Small intestine (tissue), 7 donors: ENCODE data around the gene MYO9B. TPM values are rescaled to one million over a fixed set of nuclear protein-coding genes. Genes with fewer than 3 reads are reported as not detected.
A peak's percentile ranks its signal among the peaks of the same experiment; 100 is the strongest.

Experiments
- DNase-seq, 2 donors: peaks; one replicate each; pipeline versions ENCODE4 v3.0.0 to v3.0.0-alpha.2; 2013
- FAIRE-seq: peaks from 2 replicates; lab custom pipeline; 2012; peaks lifted over from hg19 to GRCh38; lab: Jason Lieb, UNC
- H3K27ac ChIP-seq, 3 donors: one replicate each; pipeline ENCODE4 v1.5.1; 2013; ENCODE audit warnings: low read length in 2 of 3, mild to moderate bottlenecking in 2 of 3, control low read depth in 1 of 3, inconsistent platforms in 1 of 3, low read depth in 1 of 3, moderate library complexity in 1 of 3
- H3K27me3 ChIP-seq, 3 donors: one replicate each; pipeline ENCODE4 v1.6.1; 2013; ENCODE audit warnings: low read length in 3 of 3, inconsistent platforms in 1 of 3; ENCODE audit not compliant: control insufficient read depth in 3 of 3, insufficient read depth in 3 of 3
- H3K36me3 ChIP-seq, 3 donors: one replicate each; pipeline ENCODE4 v1.6.1; 2013; ENCODE audit warnings: low read length in 3 of 3, inconsistent platforms in 1 of 3, low read depth in 1 of 3, mild to moderate bottlenecking in 1 of 3, moderate library complexity in 1 of 3; ENCODE audit not compliant: control insufficient read depth in 3 of 3, insufficient read depth in 2 of 3
- H3K4me1 ChIP-seq, 3 donors: one replicate each; pipeline ENCODE4 v1.6.1; 2013; ENCODE audit warnings: low read length in 2 of 3, inconsistent platforms in 1 of 3, low read depth in 1 of 3, mild to moderate bottlenecking in 1 of 3, moderate library complexity in 1 of 3; ENCODE audit not compliant: control insufficient read depth in 3 of 3, insufficient read depth in 2 of 3
- H3K4me3 ChIP-seq, 3 donors: one replicate each; pipeline ENCODE4 v1.5.1; 2013; ENCODE audit warnings: low read length in 3 of 3, control low read depth in 1 of 3, inconsistent platforms in 1 of 3, low read depth in 1 of 3, mild to moderate bottlenecking in 1 of 3, moderate library complexity in 1 of 3
- H3K9me3 ChIP-seq, 2 donors: one replicate each; pipeline ENCODE4 v1.6.1; 2013; ENCODE audit warnings: low read depth in 1 of 2, low read length in 1 of 2; ENCODE audit not compliant: control insufficient read depth in 2 of 2, insufficient read depth in 1 of 2
- WGBS, 3 donors: extraction: QIAGEN DNeasy Blood & Tissue Kit; methylation state at CpG; one replicate each; pipeline ENCODE4 v1.1.7; 2013; 5-methylcytosine and 5-hydroxymethylcytosine counted together
- polyA plus RNA-seq, 4 donors: library from polyadenylated mRNA; stranded (reverse) in 3 of 4; unstranded in 1 of 4; fragments of 200-250 nt in 3 of 4; fragments of 120-200 nt in 1 of 4; gene quantifications; one replicate each; pipeline versions ENCODE4 v1.2.1 to v1.2.3, GENCODE V29; 2013
- donor health status: healthy with polysubstance abuse.
- donor health status: control.
- donor health status: control.
- donor health status: Bipolar disorder and iron deficiency.
- donor health status: healthy.

The MYO9B gene
- polyA plus RNA-seq, 4 donors: 31.6 to 62.1 (median 47.9) TPM

DNA sequence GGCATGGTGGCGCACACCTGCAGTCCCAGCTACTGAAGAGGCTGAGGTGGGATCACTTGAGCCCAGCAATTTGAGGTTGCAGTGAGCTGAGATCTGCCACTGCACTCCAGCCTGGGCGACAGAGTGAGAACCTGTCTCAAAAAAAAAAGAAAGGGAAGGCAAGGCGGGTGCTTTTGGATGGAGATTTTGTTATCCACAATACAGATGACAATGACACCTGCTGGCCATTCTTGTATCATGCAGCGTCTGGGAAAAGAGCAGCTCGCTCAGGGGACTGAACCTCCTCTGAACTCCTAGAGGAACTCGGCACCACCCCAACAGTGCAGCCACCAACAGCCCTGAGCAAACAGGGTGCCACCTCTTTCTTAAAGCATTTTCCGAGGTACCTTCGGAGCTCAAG is 23.1 kb upstream of the MYO9B start:
- DNase-seq (peak; percentile 35 to 43), FAIRE-seq (no peak)
- Histone ChIP-seq H3K27me3 (no peaks in the 10 kb centered on the region), H3K4me1 (no peaks in the 10 kb centered on the region), H3K36me3 (peaks cover 6 to 61% (median 8%) of the 10 kb centered on the region in 3 donors), H3K27ac (no peak overlapping the region), H3K9me3 (no peaks in the 10 kb centered on the region), H3K4me3 (no peak overlapping the region)
- WGBS, 3 donors: 64 to 73% (median 65%) methylated on average over 8 of the region's 8 CpGs

DNA sequence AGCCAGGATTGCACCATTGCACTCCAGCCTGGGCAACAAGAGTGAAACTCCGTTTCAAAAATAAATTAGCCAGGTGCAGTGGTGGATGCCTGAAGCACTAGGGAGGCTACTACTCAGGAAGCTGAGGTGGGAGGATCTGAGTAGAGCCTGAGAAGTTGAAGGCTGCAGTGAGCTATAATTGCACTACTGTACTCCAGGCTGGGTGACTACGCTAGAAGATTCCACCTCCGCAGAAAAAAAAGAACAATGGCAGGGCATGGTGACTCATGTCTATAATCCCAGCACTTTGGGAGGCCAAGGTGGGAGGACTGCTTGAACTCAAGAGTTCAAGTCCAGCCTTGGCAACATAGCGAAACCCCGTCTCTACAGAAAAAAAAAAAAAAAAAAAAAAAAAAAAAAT is 20.8 kb upstream of the MYO9B start:
- 92 to 95% (median 93%) methylated on average over 2 to 5 of the region's 5 CpGs for WGBS, 3 donors
- DNase-seq (no peak), FAIRE-seq (no peak)
- Histone ChIP-seq H3K27ac (no peak overlapping the region), H3K9me3 (peaks cover 0 to 18% of the 10 kb centered on the region in 2 donors), H3K4me3 (no peak overlapping the region), H3K36me3 (peaks cover 8 to 67% (median 14%) of the 10 kb centered on the region in 3 donors), H3K4me1 (no peaks in the 10 kb centered on the region), H3K27me3 (no peaks in the 10 kb centered on the region)

GRCh38 chr19:17055636-17056035 is 19.9 kb upstream of the MYO9B start:
- WGBS, 3 donors: 90 to 98% (median 95%) methylated on average over 15 of the region's 15 CpGs
- peaks cover 0 to 18% of the 10 kb centered on the region in 2 donors for H3K9me3 ChIP-seq
- no peaks in the 10 kb centered on the region for H3K27me3 ChIP-seq
- FAIRE-seq (no peak), DNase-seq (no peak)
- no peak overlapping the region for H3K27ac ChIP-seq
- H3K36me3 ChIP-seq: peaks cover 8 to 61% (median 14%) of the 10 kb centered on the region in 3 donors
- no peaks in the 10 kb centered on the region for H3K4me1 ChIP-seq
- no peak overlapping the region for H3K4me3 ChIP-seq

- H3K36me3 ChIP-seq: peaks cover 5 to 61% (median 14%) of the 10 kb centered on the region in 3 donors
- WGBS, 3 donors: 94 to 97% (median 96%) methylated on average over 8 of the region's 8 CpGs
- FAIRE-seq: no peak
These were observed 17.3 kb upstream of the MYO9B start for GRCh38 chr19:17058236-17058635.

GRCh38 chr19:17060802-17061201 is 14.8 kb upstream of the MYO9B start:
- whole genome bisulfite sequencing, 3 donors: 91 to 94% (median 92%) methylated on average over 3 of the region's 3 CpGs
- DNase-seq: no peak
- Histone ChIP-seq H3K27ac (no peak overlapping the region), H3K4me3 (no peak overlapping the region), H3K27me3 (no peaks in the 10 kb centered on the region), H3K36me3 (peaks cover 0 to 47% (median 8%) of the 10 kb centered on the region in 3 donors), H3K9me3 (peaks cover 0 to 22% of the 10 kb centered on the region in 2 donors), H3K4me1 (no peaks in the 10 kb centered on the region)
- FAIRE-seq: no peak

More at GRCh38 chr19:17058236-17058635, 17.3 kb upstream of the MYO9B start:
- Histone ChIP-seq H3K27me3 (no peaks in the 10 kb centered on the region), H3K27ac (no peak overlapping the region), H3K4me3 (no peak overlapping the region), H3K4me1 (no peaks in the 10 kb centered on the region), H3K9me3 (peaks cover 0 to 18% of the 10 kb centered on the region in 2 donors)
- no peak for DNase-seq

- Histone ChIP-seq H3K27me3 (no peaks in the 10 kb centered on the region), H3K4me1 (no peaks in the 10 kb centered on the region), H3K27ac (no peak overlapping the region), H3K9me3 (peaks cover 0 to 22% of the 10 kb centered on the region in 2 donors), H3K4me3 (no peak overlapping the region), H3K36me3 (peaks cover 0 to 46% (median 8%) of the 10 kb centered on the region in 3 donors)
- DNase-seq (no peak), FAIRE-seq (no peak)
- 27 to 74% (median 64%) methylated on average over 3 of the region's 3 CpGs for WGBS, 3 donors
These were observed 14.4 kb upstream of the MYO9B start for GRCh38 chr19:17061205-17061604.

GRCh38 chr19:17061691-17062090 is 13.9 kb upstream of the MYO9B start:
- no peak for FAIRE-seq
- Histone ChIP-seq H3K4me3 (no peak overlapping the region), H3K4me1 (no peaks in the 10 kb centered on the region), H3K27me3 (no peaks in the 10 kb centered on the region), H3K27ac (no peak overlapping the region), H3K9me3 (peaks cover 0 to 22% of the 10 kb centered on the region in 2 donors), H3K36me3 (peaks cover 0 to 50% (median 8%) of the 10 kb centered on the region in 3 donors)
- WGBS, 3 donors: 88 to 92% (median 92%) methylated on average over 7 of the region's 7 CpGs
- no peak for DNase-seq

DNA sequence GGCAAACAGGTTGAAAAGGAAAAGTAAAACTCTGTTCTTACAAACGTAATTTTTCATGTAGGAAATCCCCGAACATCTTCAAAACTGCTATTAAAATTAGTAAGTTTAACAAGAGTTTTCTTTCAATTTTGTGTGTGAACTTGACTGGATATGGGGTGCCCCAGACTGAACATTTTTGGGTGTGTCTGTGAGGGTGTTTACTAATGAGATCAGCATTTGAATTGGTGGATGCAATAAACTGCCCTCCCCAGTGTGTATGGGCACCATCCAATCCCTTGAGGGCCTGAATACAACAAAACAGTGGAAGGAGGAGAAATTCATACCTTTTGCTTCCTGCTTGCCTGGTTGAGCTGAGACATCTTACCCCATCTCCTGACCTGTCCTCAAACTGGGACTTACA is 12.1 kb upstream of the MYO9B start:
- no peak overlapping the region for H3K4me3 ChIP-seq
- H3K4me1 ChIP-seq: peaks cover 0 to 2% (median 0%) of the 10 kb centered on the region in 3 donors
- peaks cover 0 to 14% of the 10 kb centered on the region in 2 donors for H3K9me3 ChIP-seq
- H3K27ac ChIP-seq: no peak overlapping the region
- H3K27me3 ChIP-seq: no peaks in the 10 kb centered on the region
- peaks cover 0 to 40% (median 5%) of the 10 kb centered on the region in 3 donors for H3K36me3 ChIP-seq
- no peak for FAIRE-seq
- DNase-seq: no peak
- 76 to 85% (median 81%) methylated on average over 2 of the region's 2 CpGs for WGBS, 3 donors

DNA sequence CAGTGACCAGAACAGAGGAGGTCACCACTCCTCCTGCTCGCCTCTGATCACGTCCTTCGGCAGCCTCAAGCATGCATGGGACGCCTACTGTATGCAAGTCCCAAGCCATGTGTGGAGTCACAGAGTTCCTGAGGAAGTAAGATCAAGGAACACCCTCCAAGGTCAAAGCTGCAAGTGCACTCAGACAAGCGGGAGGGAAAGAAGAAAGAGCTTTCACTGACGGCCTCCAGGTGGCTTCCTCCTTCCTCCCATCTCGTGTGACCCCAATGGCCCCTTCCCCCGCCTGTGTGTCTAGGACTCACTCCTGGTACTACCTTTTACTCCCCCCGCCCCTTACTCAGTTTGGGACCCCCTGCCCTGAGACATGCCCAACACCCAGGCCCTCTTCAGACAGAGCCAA is 6.4 kb upstream of the MYO9B start:
- peaks cover 0 to 53% (median 3%) of the 10 kb centered on the region in 3 donors for H3K36me3 ChIP-seq
- peaks cover 0 to 8% (median 2%) of the 10 kb centered on the region in 3 donors for H3K4me1 ChIP-seq
- WGBS, 3 donors: 80 to 83% (median 82%) methylated on average over 9 of the region's 9 CpGs
- no peak overlapping the region for H3K4me3 ChIP-seq
- no peak overlapping the region for H3K27ac ChIP-seq
- H3K9me3 ChIP-seq: no peaks in the 10 kb centered on the region
- no peak for DNase-seq
- H3K27me3 ChIP-seq: no peaks in the 10 kb centered on the region
- no peak for FAIRE-seq
